GM12865 (cell line): ENCODE results near the gene KRTAP12-1.

Experiments
- DNase-seq: peaks from one replicate; pipeline ENCODE4 v3.0.0; 2010; ENCODE audit warnings: low read depth
- H3K4me3 ChIP-seq: 2 replicates; pipeline ENCODE4 v1.5.1; 2011; ENCODE audit warnings: mild to moderate bottlenecking, low read depth, low read length, control low read depth
- TF ChIP-seq, protein P1 (sequence below): IDR thresholded peaks from 2 replicates; pipeline ENCODE4 v1.5.1; 2011; ENCODE audit warnings: low read length, control low read depth, low read depth, inconsistent platforms; ENCODE audit not compliant: insufficient read depth; ENCODE audit errors: missing control alignments

KRTAP12-1 gene

GRCh38 chr21:44681152-44681551, 811 bp downstream of the KRTAP12-1 start:
- TF ChIP-seq, protein P1, sequence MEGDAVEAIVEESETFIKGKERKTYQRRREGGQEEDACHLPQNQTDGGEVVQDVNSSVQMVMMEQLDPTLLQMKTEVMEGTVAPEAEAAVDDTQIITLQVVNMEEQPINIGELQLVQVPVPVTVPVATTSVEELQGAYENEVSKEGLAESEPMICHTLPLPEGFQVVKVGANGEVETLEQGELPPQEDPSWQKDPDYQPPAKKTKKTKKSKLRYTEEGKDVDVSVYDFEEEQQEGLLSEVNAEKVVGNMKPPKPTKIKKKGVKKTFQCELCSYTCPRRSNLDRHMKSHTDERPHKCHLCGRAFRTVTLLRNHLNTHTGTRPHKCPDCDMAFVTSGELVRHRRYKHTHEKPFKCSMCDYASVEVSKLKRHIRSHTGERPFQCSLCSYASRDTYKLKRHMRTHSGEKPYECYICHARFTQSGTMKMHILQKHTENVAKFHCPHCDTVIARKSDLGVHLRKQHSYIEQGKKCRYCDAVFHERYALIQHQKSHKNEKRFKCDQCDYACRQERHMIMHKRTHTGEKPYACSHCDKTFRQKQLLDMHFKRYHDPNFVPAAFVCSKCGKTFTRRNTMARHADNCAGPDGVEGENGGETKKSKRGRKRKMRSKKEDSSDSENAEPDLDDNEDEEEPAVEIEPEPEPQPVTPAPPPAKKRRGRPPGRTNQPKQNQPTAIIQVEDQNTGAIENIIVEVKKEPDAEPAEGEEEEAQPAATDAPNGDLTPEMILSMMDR, result no peak
- DNase-seq, result no peak
- no peak overlapping the region for H3K4me3 ChIP-seq

DNA sequence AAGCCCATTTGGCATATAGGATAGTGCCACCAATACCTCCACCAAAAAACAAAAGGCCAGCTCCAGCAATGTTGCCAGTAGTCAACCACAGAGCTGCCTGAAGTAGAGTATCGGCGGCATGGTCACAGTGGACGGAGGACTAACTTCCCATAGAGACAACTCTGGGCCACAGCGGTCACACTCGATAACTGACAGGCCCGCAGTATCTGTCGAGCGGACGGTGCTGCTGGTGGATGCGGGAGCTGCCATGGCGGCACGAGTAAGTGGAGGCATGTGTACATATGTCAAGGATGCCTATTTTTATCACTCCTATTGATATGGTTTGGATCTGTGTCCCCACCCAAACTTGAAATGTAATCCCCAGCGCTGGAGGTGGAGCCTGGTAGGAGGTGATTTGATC, 4.1 kb downstream of the KRTAP12-1 start:
- no peak overlapping the region for H3K4me3 ChIP-seq
- no peak for DNase-seq
- TF ChIP-seq, protein P1, result no peak

DNA sequence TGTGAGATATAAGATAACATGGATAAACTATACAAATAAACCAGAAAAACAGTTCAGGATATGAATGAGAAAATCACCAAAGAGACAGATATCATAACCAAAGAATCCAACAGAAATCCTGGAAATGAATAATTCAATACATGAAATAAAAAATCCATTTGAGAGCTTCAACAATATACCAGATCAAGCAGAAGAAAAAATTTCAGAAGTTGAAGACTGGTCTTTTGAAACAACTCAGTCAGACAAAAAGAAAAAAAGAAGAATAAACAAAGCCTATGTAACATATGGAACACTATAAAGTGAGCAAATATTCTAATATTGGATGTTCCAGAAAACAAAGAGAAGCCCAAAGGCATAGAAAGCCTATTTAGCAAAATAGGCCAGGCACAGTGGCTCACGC, 10.1 kb downstream of the KRTAP12-1 start:
- TF ChIP-seq, protein P1, result no peak
- H3K4me3 ChIP-seq, result no peak overlapping the region
- DNase-seq, result no peak

- TF ChIP-seq, protein P1, result no peak
- DNase-seq, result no peak
- H3K4me3 ChIP-seq, result no peak overlapping the region
These were observed 11.1 kb downstream of the KRTAP12-1 start for GRCh38 chr21:44670642-44671432.

GRCh38 chr21:44667612-44668011, 14.4 kb downstream of the KRTAP12-1 start:
- TF ChIP-seq, protein P1, result no peak
- no peak for DNase-seq
- H3K4me3 ChIP-seq, result no peak overlapping the region

DNA sequence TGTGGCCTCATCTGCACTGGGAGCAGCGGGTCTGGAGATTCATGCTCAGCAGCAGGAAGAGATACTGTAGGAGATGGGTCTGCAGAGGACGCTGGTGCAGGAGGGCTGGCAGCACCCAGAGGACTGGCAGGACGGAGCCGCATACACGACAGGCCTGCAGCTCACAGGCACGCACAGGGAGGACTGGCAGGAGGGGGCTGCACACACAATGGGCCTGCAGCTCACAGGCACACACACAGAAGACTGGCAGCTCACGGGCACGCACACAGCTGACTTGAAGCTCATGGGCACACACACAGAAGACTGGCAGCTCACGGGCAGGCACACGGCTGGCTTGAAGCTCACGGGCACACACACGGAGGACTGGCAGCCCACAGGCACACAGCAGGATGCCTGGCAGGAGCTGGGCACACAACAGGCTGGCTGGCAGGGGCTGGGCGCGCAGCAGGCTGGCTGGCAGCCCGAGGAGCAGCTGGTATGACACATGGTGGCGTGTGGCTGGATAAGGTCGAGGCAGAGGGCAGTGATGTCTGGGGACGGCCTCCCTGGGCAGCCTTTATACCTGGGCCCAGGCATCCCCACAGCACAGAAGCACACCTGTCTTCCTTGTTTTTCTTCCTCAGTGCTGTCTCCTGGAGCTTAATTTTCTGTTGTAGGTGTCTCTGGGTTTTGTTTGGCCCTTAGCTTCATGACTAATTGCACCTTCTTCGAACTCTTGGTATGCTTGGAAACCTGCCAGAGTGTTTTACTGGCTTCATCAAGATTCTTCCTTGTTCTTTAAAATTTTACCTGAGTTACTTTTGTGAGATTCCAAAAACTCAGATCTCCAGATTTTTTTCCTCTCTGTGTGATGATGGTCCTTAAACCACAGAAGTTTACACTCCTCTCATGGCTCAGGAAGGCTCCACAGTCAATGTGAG, 15.3 kb downstream of the KRTAP12-1 start, which contains the start of gene KRTAP12-2:
TSS of gene KRTAP12-2 (minus strand) at position 527 of the 920 bp plus-strand sequence. CDS start at position 486, 41 bp downstream.
- no peak within 1 kb of the TSS for H3K4me3 ChIP-seq
- TF ChIP-seq, protein P1, result no peak
- DNase-seq, result no peak
